ENCODE results near the gene ARF3. TPM values are rescaled to one million over a fixed set of nuclear protein-coding genes. Genes with fewer than 3 reads are reported as not detected.

The ARF3 gene
- total RNA-seq, 1 experiment from 2014 or later: 166 TPM

DNA sequence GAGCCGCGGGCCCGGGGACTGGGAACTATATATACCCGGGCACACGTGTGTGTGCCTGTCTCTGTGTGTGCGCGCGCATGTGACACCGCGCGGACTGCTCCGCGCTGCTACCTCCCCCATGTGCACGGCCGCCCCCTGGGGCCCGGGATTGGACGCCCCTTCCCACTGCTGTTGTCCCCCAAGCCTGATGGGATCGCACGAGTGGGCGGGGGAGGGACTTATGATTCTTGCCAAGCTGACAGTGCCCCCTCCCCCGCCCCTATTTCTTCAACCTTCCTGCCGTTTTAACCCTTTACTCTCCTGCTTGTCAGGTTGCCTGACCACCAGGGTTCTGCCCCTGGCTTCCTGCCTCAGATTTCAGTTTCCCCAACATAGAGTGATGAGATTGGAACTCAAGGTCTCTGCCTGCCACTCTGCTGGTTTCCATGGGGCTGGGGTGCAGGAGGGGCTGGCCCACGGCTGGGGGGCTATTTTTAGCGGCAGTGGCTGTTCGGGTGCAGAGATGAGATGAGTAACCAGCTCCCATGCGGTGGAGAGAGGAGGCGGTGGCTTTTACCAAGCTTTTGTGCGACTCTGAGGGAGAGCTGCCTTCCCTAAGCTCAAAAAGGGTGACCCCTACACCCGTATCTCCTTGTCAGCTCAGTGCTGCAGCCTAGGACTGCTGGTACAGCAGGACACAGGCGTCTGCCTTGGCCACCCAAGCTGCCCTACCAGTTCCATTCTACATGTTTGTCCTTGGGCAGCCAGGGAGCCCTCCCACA, 42.3 kb upstream of the ARF3 start, which contains the start of gene DDN (continued):
- TF ChIP-seq, protein P1, sequence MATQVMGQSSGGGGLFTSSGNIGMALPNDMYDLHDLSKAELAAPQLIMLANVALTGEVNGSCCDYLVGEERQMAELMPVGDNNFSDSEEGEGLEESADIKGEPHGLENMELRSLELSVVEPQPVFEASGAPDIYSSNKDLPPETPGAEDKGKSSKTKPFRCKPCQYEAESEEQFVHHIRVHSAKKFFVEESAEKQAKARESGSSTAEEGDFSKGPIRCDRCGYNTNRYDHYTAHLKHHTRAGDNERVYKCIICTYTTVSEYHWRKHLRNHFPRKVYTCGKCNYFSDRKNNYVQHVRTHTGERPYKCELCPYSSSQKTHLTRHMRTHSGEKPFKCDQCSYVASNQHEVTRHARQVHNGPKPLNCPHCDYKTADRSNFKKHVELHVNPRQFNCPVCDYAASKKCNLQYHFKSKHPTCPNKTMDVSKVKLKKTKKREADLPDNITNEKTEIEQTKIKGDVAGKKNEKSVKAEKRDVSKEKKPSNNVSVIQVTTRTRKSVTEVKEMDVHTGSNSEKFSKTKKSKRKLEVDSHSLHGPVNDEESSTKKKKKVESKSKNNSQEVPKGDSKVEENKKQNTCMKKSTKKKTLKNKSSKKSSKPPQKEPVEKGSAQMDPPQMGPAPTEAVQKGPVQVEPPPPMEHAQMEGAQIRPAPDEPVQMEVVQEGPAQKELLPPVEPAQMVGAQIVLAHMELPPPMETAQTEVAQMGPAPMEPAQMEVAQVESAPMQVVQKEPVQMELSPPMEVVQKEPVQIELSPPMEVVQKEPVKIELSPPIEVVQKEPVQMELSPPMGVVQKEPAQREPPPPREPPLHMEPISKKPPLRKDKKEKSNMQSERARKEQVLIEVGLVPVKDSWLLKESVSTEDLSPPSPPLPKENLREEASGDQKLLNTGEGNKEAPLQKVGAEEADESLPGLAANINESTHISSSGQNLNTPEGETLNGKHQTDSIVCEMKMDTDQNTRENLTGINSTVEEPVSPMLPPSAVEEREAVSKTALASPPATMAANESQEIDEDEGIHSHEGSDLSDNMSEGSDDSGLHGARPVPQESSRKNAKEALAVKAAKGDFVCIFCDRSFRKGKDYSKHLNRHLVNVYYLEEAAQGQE (IDR thresholded peaks at IDR 0.05; ENCODE audit: low read depth): no peak
- no peak for TF ChIP-seq FOSL1 (IDR thresholded peaks at IDR 0.05; ENCODE audit: low read depth)

DNA sequence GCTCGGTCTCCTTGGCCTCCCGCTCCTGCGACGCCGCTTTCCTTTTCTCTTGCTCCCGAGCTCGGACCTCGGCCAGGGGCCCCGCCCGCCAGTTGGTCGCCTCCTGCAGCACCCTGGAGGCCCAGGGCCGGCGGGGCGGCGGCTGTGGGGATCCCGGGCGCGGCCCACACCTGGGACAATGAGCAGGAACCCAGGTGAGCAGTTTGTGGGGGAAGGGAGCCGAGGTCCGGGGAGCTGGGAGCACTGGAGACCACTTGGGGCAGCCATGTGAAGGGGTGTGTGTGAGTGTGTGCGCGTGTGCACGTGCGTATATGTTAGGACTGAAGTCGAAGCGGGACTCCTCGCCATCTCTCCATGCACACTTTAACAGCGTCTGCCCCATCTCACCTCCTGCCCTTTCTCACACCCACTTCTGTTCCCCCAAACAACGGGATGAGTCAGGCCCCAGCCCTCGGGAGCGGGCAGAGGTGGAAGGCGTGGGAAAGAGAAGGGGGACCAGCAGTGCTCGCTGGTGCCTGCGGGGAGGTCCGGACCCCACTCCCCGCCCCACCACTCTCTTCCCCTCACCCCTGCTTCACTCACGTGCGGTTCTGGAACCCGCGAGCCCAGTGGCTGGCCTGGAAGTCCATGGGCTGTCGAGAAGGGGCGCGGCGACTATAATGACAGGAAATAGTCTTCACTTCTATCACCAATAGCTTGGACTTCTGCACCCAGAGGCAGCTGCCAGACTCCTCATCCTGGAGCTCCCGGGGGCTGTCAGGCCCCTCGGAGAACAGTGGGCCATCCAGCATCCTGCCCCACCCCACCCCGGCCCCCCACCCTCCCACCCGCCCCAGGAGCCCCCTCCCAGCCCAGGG, 41.4 kb upstream of the ARF3 start:
- RAD21 ChIA-PET (ENCODE audit: low non-redundant PET in 1 of 2, low total read pairs in 2 of 2, uncharacterized antibody in 2 of 2, unreplicated experiment in 2 of 2): no interaction called here
- no peaks in the 10 kb centered on the region for H3K9me2 ChIP-seq (ENCODE audit: insufficient read depth)
- TF ChIP-seq ZFX (IDR thresholded peaks at IDR 0.05): peak; percentile 65; the same call in 1 of the 2 replicates
- TF ChIP-seq EGR1 (IDR thresholded peaks at IDR 0.05; ENCODE audit: low read depth): no peak
- peak; percentile 2 for TF ChIP-seq POLR2A (IDR thresholded peaks at IDR 0.05; ENCODE audit: borderline replicate concordance, extremely low read depth, insufficient read depth, insufficient read length)
- TF ChIP-seq YY1 (IDR thresholded peaks at IDR 0.05; ENCODE audit: extremely low read depth, insufficient replicate concordance, low read depth, low read length): peak; percentile 3
- TF ChIP-seq, protein P2, sequence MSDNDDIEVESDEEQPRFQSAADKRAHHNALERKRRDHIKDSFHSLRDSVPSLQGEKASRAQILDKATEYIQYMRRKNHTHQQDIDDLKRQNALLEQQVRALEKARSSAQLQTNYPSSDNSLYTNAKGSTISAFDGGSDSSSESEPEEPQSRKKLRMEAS (IDR thresholded peaks at IDR 0.05): peak; percentile 89
- DNase-seq (ENCODE audit: low read depth, low spot score) (no peak), ATAC-seq (peak; percentile 33)
- H3K36me3 ChIP-seq (ENCODE audit: control insufficient read depth in 1 of 2, insufficient read depth in 2 of 2, low read length in 2 of 2): peaks cover 0 to 16% of the 10 kb centered on the region in 2 experiments; a peak in 2 of 4 replicates
- H3K4me1 ChIP-seq (ENCODE audit: control insufficient read depth in 1 of 2, insufficient read depth in 2 of 2, low read length in 2 of 2): peaks cover 14 to 48% of the 10 kb centered on the region in 2 experiments
- no peaks in the 10 kb centered on the region for H3K27me3 ChIP-seq (ENCODE audit: insufficient read depth, low read length)
- H3K9me3 ChIP-seq (ENCODE audit: control insufficient read depth in 1 of 2, insufficient read depth in 1 of 2, low read depth in 1 of 2, low read length in 2 of 2): no peaks in the 10 kb centered on the region
- H3K4me2 ChIP-seq (ENCODE audit: low read length): peak overlapping the region; percentile 98
- POLR2A ChIA-PET: interaction anchor here (1.2 to 2.0 kb wide), 2 partner anchors 11 to 19 kb away, joined by 3 to 7 read pairs; no protein-coding TSS in a partner anchor
- intact Hi-C loops (cut with micrococcal nuclease): no loop called here
- H3K4me3 ChIP-seq (replicated peaks in 1 of 2; ENCODE audit: low read depth in 1 of 2, low read length in 2 of 2): peak overlapping the region; percentile 71 to 79
- peak overlapping the region; percentile 84 for H3K27ac ChIP-seq (ENCODE audit: low read depth, low read length)
- BruUV-seq (replicated peaks): no TSS peak
- no peak overlapping the region for H2AFZ ChIP-seq (ENCODE audit: low read depth, low read length, poor library complexity, severe bottlenecking)
- H3K79me2 ChIP-seq (ENCODE audit: insufficient read depth, low read length): peaks cover 21% of the 10 kb centered on the region; the same call in 1 of the 2 replicates
- H4K20me1 ChIP-seq (ENCODE audit: insufficient read depth): no peaks in the 10 kb centered on the region
- H3K9ac ChIP-seq (ENCODE audit: low read length): peak overlapping the region; percentile 80
- CTCF ChIA-PET: interaction anchor here (1.2 to 3.0 kb wide), 5 partner anchors 10 to 146 kb away, joined by 4 to 35 read pairs (median 7); partner anchors contain the start of genes DDX23 and PRKAG1

Measured in HCT116 (cell line).